ENCODE measurements around the gene CLTCL1.

- TF ChIP-seq CTCF (IDR thresholded peaks at IDR 0.05) (no peak), ZFX (IDR thresholded peaks at IDR 0.05; ENCODE audit: borderline replicate concordance) (no peak)
Observed at GRCh38 chr22:19169947-19170318, 121.6 kb downstream of the CLTCL1 start.
